ENCODE measurements around the gene CDX2.

The CDX2 gene

GRCh38 chr13:27997904-27998522 lies 28.9 kb upstream of the CDX2 start:
- peak overlapping the region; percentile 28; the same call in 1 of the 2 replicates for H3K4me2 ChIP-seq (ENCODE audit: low read length)
- TF ChIP-seq EZH2phosphoT487 (IDR thresholded peaks at IDR 0.05; ENCODE audit: low read depth) (no peak), CTCF (IDR thresholded peaks at IDR 0.05; ENCODE audit: low read depth, low read length) (peak; percentile 94)

DNA sequence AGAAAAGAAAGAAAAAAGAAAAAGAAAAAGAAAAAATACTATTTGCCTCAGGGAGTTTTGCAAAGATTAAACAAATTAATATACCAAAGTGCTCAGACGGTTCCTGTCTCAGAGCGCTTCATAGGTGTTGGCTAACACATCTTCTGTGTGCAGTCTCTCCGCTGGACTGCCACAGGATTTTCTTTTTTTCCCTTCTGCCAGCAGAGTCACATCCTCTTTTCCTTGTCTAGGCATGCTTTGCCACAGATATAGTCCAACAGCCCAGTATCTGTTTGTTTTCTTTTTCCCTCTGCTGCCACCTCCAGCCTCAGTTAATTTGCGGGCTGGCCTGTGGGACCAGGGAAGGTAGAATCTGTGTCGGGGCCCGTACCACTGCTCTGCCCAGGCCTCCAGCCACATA lies 22.8 kb upstream of the CDX2 start:
- no peak for TF ChIP-seq CTCF (IDR thresholded peaks at IDR 0.05; ENCODE audit: low read depth, low read length)
- TF ChIP-seq EZH2phosphoT487 (IDR thresholded peaks at IDR 0.05; ENCODE audit: low read depth), result no peak
- H4K20me1 ChIP-seq (ENCODE audit: insufficient read depth, low read length), result no peaks in the 10 kb centered on the region
- no peak overlapping the region for H2AFZ ChIP-seq (ENCODE audit: low read depth, low read length)
- H3K4me1 ChIP-seq (ENCODE audit: low read length), result no peaks in the 10 kb centered on the region
- no peaks in the 10 kb centered on the region for H3K36me3 ChIP-seq (replicated peaks; ENCODE audit: low read depth, low read length)
- H3K9me3 ChIP-seq (ENCODE audit: insufficient read depth, low read length), result no peaks in the 10 kb centered on the region
- H3K27ac ChIP-seq (ENCODE audit: low read length), result no peak overlapping the region
- H3K4me2 ChIP-seq (ENCODE audit: low read length), result no peak overlapping the region
- no peaks in the 10 kb centered on the region for H3K27me3 ChIP-seq (ENCODE audit: low read depth, low read length)
- H3K9ac ChIP-seq (ENCODE audit: low read length), result no peak overlapping the region
- H3K79me2 ChIP-seq (ENCODE audit: low read length), result no peaks in the 10 kb centered on the region
- no peak overlapping the region for H3K4me3 ChIP-seq (ENCODE audit: low read length)

More at GRCh38 chr13:27997904-27998522, 28.9 kb upstream of the CDX2 start:
- Histone ChIP-seq H3K9ac (ENCODE audit: low read length) (peak overlapping the region; percentile 15), H3K79me2 (ENCODE audit: low read length) (no peaks in the 10 kb centered on the region), H2AFZ (ENCODE audit: low read depth, low read length) (peak overlapping the region; percentile 67), H3K9me3 (ENCODE audit: insufficient read depth, low read length) (no peaks in the 10 kb centered on the region), H3K27ac (ENCODE audit: low read length) (peak overlapping the region; percentile 43), H3K4me3 (ENCODE audit: low read length) (no peak overlapping the region), H3K4me1 (ENCODE audit: low read length) (peaks cover 11% of the 10 kb centered on the region), H3K27me3 (ENCODE audit: low read depth, low read length) (no peaks in the 10 kb centered on the region), H3K36me3 (replicated peaks; ENCODE audit: low read depth, low read length) (no peaks in the 10 kb centered on the region), H4K20me1 (ENCODE audit: insufficient read depth, low read length) (no peaks in the 10 kb centered on the region)

GRCh38 chr13:27988520-27988919 lies 19.4 kb upstream of the CDX2 start, which contains the start of gene URAD:
Gene URAD, minus strand, starts transcription at chr13:27988693. Its CDS starts 56 bp downstream, at chr13:27988637.
- no peaks in the 10 kb centered on the region for H3K9me3 ChIP-seq (ENCODE audit: insufficient read depth, low read length)
- no peak within 1 kb of the TSS for H2AFZ ChIP-seq (ENCODE audit: low read depth, low read length)
- H3K4me1 ChIP-seq (ENCODE audit: low read length), result 0 out of 2 replicates have a peak, but pooled peaks cover 5% of the 10 kb centered on the region
- no peak within 1 kb of the TSS for H3K4me3 ChIP-seq (ENCODE audit: low read length)
- no peaks in the 10 kb centered on the region for H3K79me2 ChIP-seq (ENCODE audit: low read length)
- H3K9ac ChIP-seq (ENCODE audit: low read length), result no peak within 1 kb of the TSS
- no peak within 1 kb of the TSS for H3K27ac ChIP-seq (ENCODE audit: low read length)
- no peaks in the 10 kb centered on the region for H3K27me3 ChIP-seq (ENCODE audit: low read depth, low read length)
- no peaks in the 10 kb centered on the region for H3K36me3 ChIP-seq (replicated peaks; ENCODE audit: low read depth, low read length)
- TF ChIP-seq CTCF (IDR thresholded peaks at IDR 0.05; ENCODE audit: low read depth, low read length) (no peak), EZH2phosphoT487 (IDR thresholded peaks at IDR 0.05; ENCODE audit: low read depth) (no peak)
- H4K20me1 ChIP-seq (ENCODE audit: insufficient read depth, low read length), result no peaks in the 10 kb centered on the region
- no peak within 1 kb of the TSS for H3K4me2 ChIP-seq (ENCODE audit: low read length)

- no peak overlapping the region for H3K4me2 ChIP-seq (ENCODE audit: low read length)
- no peak overlapping the region for H3K9ac ChIP-seq (ENCODE audit: low read length)
- no peaks in the 10 kb centered on the region for H3K9me3 ChIP-seq (ENCODE audit: insufficient read depth, low read length)
- no peaks in the 10 kb centered on the region for H4K20me1 ChIP-seq (ENCODE audit: insufficient read depth, low read length)
- H3K4me3 ChIP-seq (ENCODE audit: low read length), result no peak overlapping the region
- peaks cover 11% of the 10 kb centered on the region for H3K27me3 ChIP-seq (ENCODE audit: low read depth, low read length)
- no peak for TF ChIP-seq EZH2phosphoT487 (IDR thresholded peaks at IDR 0.05; ENCODE audit: low read depth)
- no peak for TF ChIP-seq CTCF (IDR thresholded peaks at IDR 0.05; ENCODE audit: low read depth, low read length)
- H3K79me2 ChIP-seq (ENCODE audit: low read length), result no peaks in the 10 kb centered on the region
- H3K27ac ChIP-seq (ENCODE audit: low read length), result no peak overlapping the region
- no peak overlapping the region for H2AFZ ChIP-seq (ENCODE audit: low read depth, low read length)
- no peaks in the 10 kb centered on the region for H3K36me3 ChIP-seq (replicated peaks; ENCODE audit: low read depth, low read length)
- 0 out of 2 replicates have a peak, but pooled peaks cover 5% of the 10 kb centered on the region for H3K4me1 ChIP-seq (ENCODE audit: low read length)
Measured at GRCh38 chr13:27985600-27985999, 16.5 kb upstream of the CDX2 start.

Data from OCI-LY3 (cell line).